GM12878 (cell line): ENCODE results near the gene PPP2R3A. TPM values are rescaled to one million over a fixed set of nuclear protein-coding genes. Genes with fewer than 3 reads are reported as not detected.

ENCODE experiments used
- ATAC-seq: fragments of 200-7000 bp; cut with Tn5 transposase; 3 replicates; pipeline ENCODE4 v1.9.1; 2020; ENCODE audit warnings: mild to moderate bottlenecking, moderate library complexity
- BruUV-seq: library from RNA; stranded (reverse); fragments of 400-500 nt; replicated peaks from 2 replicates; lab custom pipeline; 2021; lab: Mats Ljungman, UMichigan
- CTCF ChIA-PET: fragments of 300-600 bp; sonication (Branson Sonifier 250); formaldehyde crosslinking; extraction: SDS; loops from one replicate; lab custom pipeline; 2021; ENCODE audit warnings: inconsistent platforms; lab: Yijun Ruan, JAX
- POLR2A ChIA-PET: fragments of 350-600 bp; formaldehyde crosslinking; extraction: SDS; loops from one replicate; lab custom pipeline; 2021; ENCODE audit warnings: inconsistent platforms; lab: Charles Lee
- RAD21 ChIA-PET: fragments of 300-600 bp; sonication (Branson Sonifier 250); formaldehyde crosslinking; loops from one replicate; lab custom pipeline; 2023; ENCODE audit warnings: antibody characterized with exemption; ENCODE audit not compliant: unreplicated experiment; lab: Charles Lee
- SMC1A ChIA-PET: fragments of 300-600 bp; sonication (Branson Sonifier 250); formaldehyde crosslinking; loops from one replicate; lab custom pipeline; 2023; ENCODE audit not compliant: unreplicated experiment, uncharacterized antibody; lab: Charles Lee
- DNase-seq: peaks from one replicate; pipeline ENCODE4 v3.0.0-alpha.2; 2011; ENCODE audit warnings: low read depth, low spot score
- FAIRE-seq: peaks from 3 replicates; lab custom pipeline; 2011; peaks lifted over from hg19 to GRCh38; lab: Jason Lieb, UNC
- H2AFZ ChIP-seq: 2 replicates; pipeline ENCODE4 v1.6.0; 2011; ENCODE audit warnings: low read depth, low read length, control low read depth; ENCODE audit not compliant: control insufficient read depth
- H3K27ac ChIP-seq: 2 replicates; pipeline ENCODE4 v1.5.1; 2011; ENCODE audit warnings: control low read depth; ENCODE audit not compliant: control insufficient read depth, insufficient read depth
- H3K27me3 ChIP-seq, 2 experiments: replicated peaks in 1 of 2; 2 replicates each; pipeline versions ENCODE4 v1.6.0 to v1.6.1; 2011; ENCODE audit warnings: low read length in 1 of 2; ENCODE audit not compliant: control insufficient read depth in 2 of 2, insufficient read depth in 2 of 2
- H3K36me3 ChIP-seq, 2 experiments: 2 replicates each; pipeline ENCODE4 v1.5.1; 2011; ENCODE audit warnings: low read length in 1 of 2; ENCODE audit not compliant: control insufficient read depth in 2 of 2, insufficient read depth in 2 of 2
- H3K4me1 ChIP-seq: 2 replicates; pipeline ENCODE4 v1.6.1; 2011; ENCODE audit warnings: mild to moderate bottlenecking, low read length, moderate library complexity, mixed read lengths; ENCODE audit not compliant: control insufficient read depth, insufficient read depth
- H3K4me2 ChIP-seq: 2 replicates; pipeline ENCODE4 v1.6.0; 2011; ENCODE audit warnings: control low read depth; ENCODE audit not compliant: control insufficient read depth, insufficient read depth
- H3K4me3 ChIP-seq: fragments of 200-600 bp; sonication (generic); 2 replicates; pipeline ENCODE4 v1.5.1; 2016
- H3K79me2 ChIP-seq: 2 replicates; pipeline ENCODE4 v1.6.0; 2011; ENCODE audit warnings: low read length; ENCODE audit not compliant: control insufficient read depth, insufficient read depth
- H3K9ac ChIP-seq: 2 replicates; pipeline ENCODE4 v1.8.0; 2011; ENCODE audit warnings: low read length, control low read depth, mixed read lengths; ENCODE audit not compliant: control insufficient read depth, insufficient read depth
- H3K9me3 ChIP-seq: replicated peaks from 3 replicates; pipeline ENCODE4 v1.5.1; 2011; ENCODE audit warnings: mild to moderate bottlenecking, low read length; ENCODE audit not compliant: control insufficient read depth, insufficient read depth
- H4K20me1 ChIP-seq: 2 replicates; pipeline ENCODE4 v1.6.0; 2011; ENCODE audit not compliant: control insufficient read depth, insufficient read depth
- CBX3 ChIP-seq: fragments of 200-600 bp; sonication (generic); IDR thresholded peaks from 2 replicates; pipeline ENCODE4 v1.6.1; 2016; ENCODE audit warnings: low read depth, borderline replicate concordance
- CHD1 ChIP-seq: IDR thresholded peaks from 2 replicates; pipeline ENCODE4 v1.6.1; 2012; ENCODE audit warnings: low read depth, low read length, improper control_type of control experiment
- SIN3A ChIP-seq: IDR thresholded peaks from 2 replicates; pipeline ENCODE4 v1.6.1; 2012; ENCODE audit warnings: low read depth, low read length, improper control_type of control experiment
- WGBS: methylation state at CpG from one replicate; pipeline ENCODE4 v1.1.6; 2016; ENCODE audit warnings: low lambda C conversion rate; ENCODE audit not compliant: insufficient replicate concordance, insufficient coverage; ENCODE audit errors: missing lambda C conversion rate; 5-methylcytosine and 5-hydroxymethylcytosine counted together
- in situ Hi-C: fragments of 300-500 bp; cut with MboI; formaldehyde crosslinking; loops from 9 replicates; pipeline ENCODE4 v1.14.3; 2018; ENCODE audit warnings: mixed read lengths
- intact Hi-C: fragments of 100-400 bp; cut with micrococcal nuclease; formaldehyde crosslinking; loops from one replicate; pipeline ENCODE4 v1.14.2; 2022; ENCODE audit not compliant: unreplicated experiment
- polyA plus RNA-seq, 11 experiments: library from polyadenylated mRNA; depleted of rRNA in 4 of 11; unstranded in 6 of 11; stranded (reverse) in 5 of 11; fragments of >200 nt; fragmentation: Nextera tagmentation in 4 of 11; fragmentation: Illumina TruSeq in 1 of 11; extraction: Ambion mirVana in 4 of 11; extraction: Trizol in 1 of 11; gene quantifications; 1 replicate in 1 of 11; 2 replicates in 10 of 11; pipeline versions ENCODE4 v1.2.1 to v1.2.3, GENCODE V29; 2011 to 2016; ENCODE audit warnings: inconsistent platforms in 2 of 11, missing spikeins in 2 of 11, low read depth in 1 of 11
- total RNA-seq, 4 experiments: library from RNA; depleted of rRNA in 3 of 4; stranded (reverse); fragments of >200 nt in 3 of 4; fragmentation: Illumina TruSeq in 1 of 4; extraction: Trizol in 1 of 4; gene quantifications; 2 replicates each; pipeline versions ENCODE4 v1.2.1 to v1.2.3, GENCODE V29; 2013 to 2021

Gene PPP2R3A
- total and polyA plus RNA-seq, 10 of the 15 experiments (the other 5 are each of a cell fraction or from before 2014, with no cell fraction given): under 0.01 to 0.16 (median 0.06) TPM; not detected in 5

- Histone ChIP-seq H3K4me3 (no peak overlapping the region), H3K4me1 (no peaks in the 10 kb centered on the region), H3K27ac (no peak overlapping the region), H3K79me2 (no peaks in the 10 kb centered on the region), H2AFZ (no peak overlapping the region), H4K20me1 (no peaks in the 10 kb centered on the region), H3K9ac (no peak overlapping the region), H3K9me3 (no peaks in the 10 kb centered on the region), H3K36me3 (no peaks in the 10 kb centered on the region), H3K4me2 (no peak overlapping the region), H3K27me3 (no peaks in the 10 kb centered on the region; a peak in 1 of 4 replicates)
- ChIA-PET SMC1A (interaction anchor here (1.7 to 3.7 kb wide), 2 partner anchors 684 to 945 kb away, joined by 3 to 17 read pairs; partner anchors contain the start of gene STAG1), POLR2A (no interaction called here), CTCF (interaction anchor here (2.0 kb wide), 1 partner anchor 684 kb away, joined by 4 read pairs; the partner anchor contains the start of gene STAG1), RAD21 (interaction anchor here (1.2 kb wide), 1 partner anchor 684 kb away, joined by 3 read pairs; the partner anchor contains the start of gene STAG1)
- 28% methylated on average over 5 of the region's 5 CpGs for WGBS
- no peak for TF ChIP-seq CHD1
- in situ Hi-C loops: loop anchor here (25.0 kb wide), 1 partner anchor 1869 kb away; no protein-coding TSS in a partner anchor
- intact Hi-C loops: no loop called here
- DNase-seq (no peak), FAIRE-seq (no peak), ATAC-seq (no peak)
- BruUV-seq: no TSS peak
Observed at GRCh38 chr3:136068708-136069107, 103.2 kb downstream of the PPP2R3A start.

GRCh38 chr3:136069933-136070332 is 104.4 kb downstream of the PPP2R3A start:
- H3K79me2 ChIP-seq: no peaks in the 10 kb centered on the region
- no peaks in the 10 kb centered on the region for H3K36me3 ChIP-seq
- no peak for DNase-seq
- ChIA-PET POLR2A (no interaction called here), RAD21 (interaction anchor here (2.4 to 3.6 kb wide), 2 partner anchors 683 to 944 kb away, joined by 12 to 22 read pairs; partner anchors contain the start of gene STAG1), SMC1A (interaction anchor here (1.4 to 3.7 kb wide), 4 partner anchors 27 to 945 kb away, joined by 3 to 17 read pairs (median 9); partner anchors contain the start of gene STAG1), CTCF (interaction anchor here (0.8 to 4.2 kb wide), 4 partner anchors 27 to 945 kb away, joined by 3 to 23 read pairs (median 4); partner anchors contain the start of gene STAG1)
- no peaks in the 10 kb centered on the region for H3K4me1 ChIP-seq
- WGBS: 5% methylated on average over 5 of the region's 5 CpGs
- no peak for TF ChIP-seq CBX3
- TF ChIP-seq SIN3A: no peak
- H3K4me2 ChIP-seq: no peak overlapping the region
- no peaks in the 10 kb centered on the region for H4K20me1 ChIP-seq
- no peak overlapping the region for H3K27ac ChIP-seq
- no peaks in the 10 kb centered on the region; a peak in 1 of 4 replicates for H3K27me3 ChIP-seq
- ATAC-seq: no peak
- no peaks in the 10 kb centered on the region for H3K9me3 ChIP-seq
- no peak overlapping the region for H2AFZ ChIP-seq
- intact Hi-C loops: loop anchor here (5.0 to 10.0 kb wide), 3 partner anchors 225 to 1875 kb away; no protein-coding TSS in a partner anchor
- BruUV-seq: no TSS peak
- H3K4me3 ChIP-seq: no peak overlapping the region
- in situ Hi-C loops: loop anchor here (5.0 to 25.0 kb wide), 3 partner anchors 682 to 1867 kb away; partner anchors contain the start of gene STAG1
- no peak overlapping the region for H3K9ac ChIP-seq
- FAIRE-seq: no peak
